ENCODE results near the gene GDAP1L1.

GRCh38 chr20:44222633-44223368 is 24.3 kb upstream of the GDAP1L1 start:
- TF ChIP-seq CHD1 (IDR thresholded peaks at IDR 0.05; ENCODE audit: low read depth, low read length): no peak
- no peak for TF ChIP-seq CTCF (conservative IDR thresholded peaks at IDR 0.05; ENCODE audit: low read depth, low read length)
- TF ChIP-seq POLR2A (IDR thresholded peaks at IDR 0.05; ENCODE audit: low read depth, low read length): no peak
- TF ChIP-seq SMC3 (IDR thresholded peaks at IDR 0.05; ENCODE audit: low read depth, low read length): no peak
- no peak for TF ChIP-seq CEBPB (IDR thresholded peaks at IDR 0.05; ENCODE audit: low read depth, low read length)
- TF ChIP-seq ELK1 (IDR thresholded peaks at IDR 0.05; ENCODE audit: borderline replicate concordance, low read depth, low read length): no peak
- no peak for TF ChIP-seq MAZ (IDR thresholded peaks at IDR 0.05; ENCODE audit: borderline replicate concordance, low read depth, low read length)
- no peak for TF ChIP-seq RFX5 (IDR thresholded peaks at IDR 0.05; ENCODE audit: low read depth, low read length)
- no peak for TF ChIP-seq MAFK (IDR thresholded peaks at IDR 0.05; ENCODE audit: low read depth, low read length)
- TF ChIP-seq RAD21 (IDR thresholded peaks at IDR 0.05; ENCODE audit: low read length): no peak
- TF ChIP-seq USF2 (IDR thresholded peaks at IDR 0.05; ENCODE audit: low read depth, low read length): no peak
